PC-9 (cell line): ENCODE results near the gene MEIS2.

ENCODE experiments used
- CTCF ChIP-seq: fragments of 200-600 bp; sonication (generic); conservative IDR thresholded peaks from 2 replicates; pipeline ENCODE4 v1.6.1; 2017; ENCODE audit warnings: mixed run types, antibody characterized with exemption, mild to moderate bottlenecking, moderate library complexity
- EZH2 ChIP-seq: fragments of 200-600 bp; sonication (generic); IDR thresholded peaks from 2 replicates; pipeline ENCODE4 v1.8.0; 2017; ENCODE audit warnings: antibody characterized with exemption, low read depth

GRCh38 chr15:36951731-36952247 lies 148.6 kb downstream of the MEIS2 start:
- TF ChIP-seq EZH2 (no peak), CTCF (no peak)
